ENCODE results near the gene ACMSD. TPM values are rescaled to one million over a fixed set of nuclear protein-coding genes. Genes with fewer than 3 reads are reported as not detected.

The ACMSD gene
- total and polyA plus RNA-seq, 2 of the 13 experiments (the other 11 are each of a cell fraction or from before 2014, with no cell fraction given) = not detected

DNA sequence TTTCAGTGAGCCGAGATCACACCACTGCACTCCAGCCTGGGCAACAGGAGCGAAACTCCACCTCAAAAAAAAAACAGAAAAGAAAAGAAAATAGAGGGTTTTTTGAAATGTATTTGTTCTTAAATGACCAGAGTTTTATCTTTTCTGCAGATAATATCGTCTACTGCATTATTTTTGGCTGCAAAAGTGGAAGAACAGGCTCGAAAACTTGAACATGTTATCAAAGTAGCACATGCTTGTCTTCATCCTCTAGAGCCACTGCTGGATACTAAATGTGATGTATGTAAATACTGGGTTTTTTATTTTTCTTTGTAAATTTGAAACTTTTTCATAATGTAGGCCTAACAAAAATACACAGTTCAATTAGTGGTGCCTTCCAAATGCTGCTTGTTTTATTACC, 98.3 kb downstream of the ACMSD start:
- no peak overlapping the region for H3K9ac ChIP-seq (ENCODE audit: insufficient read depth, low read depth, low read length)
- peaks cover 78% of the 10 kb centered on the region for H3K79me2 ChIP-seq (ENCODE audit: insufficient read depth, low read length)
- H3K4me3 ChIP-seq (replicated peaks in 1 of 3; ENCODE audit: insufficient read depth in 1 of 3, low read depth in 2 of 3, low read length in 3 of 3) = no peak overlapping the region
- ATAC-seq (no peak), DNase-seq (ENCODE audit: low spot score) (no peak), FAIRE-seq (no peak)
- ChIA-PET POLR2A (no interaction called here), CTCF (ENCODE audit: low intra/inter-chr PET ratio, low total read pairs) (no interaction called here)
- H2AFZ ChIP-seq (ENCODE audit: low read length) = no peak overlapping the region
- in situ Hi-C loops (cut with HindIII; ENCODE audit: extremely low pct_ligation_motif_present, low pct_unique_long_range_greater_than_20kb) (no loop called here), intact Hi-C loops (cut with micrococcal nuclease; ENCODE audit: unreplicated experiment) (loop anchor here (10.0 kb wide), 1 partner anchor 1048 kb away; the partner anchor contains the start of gene DARS1)
- 97% methylated on average over 4 of the region's 4 CpGs for WGBS (ENCODE audit: low lambda C conversion rate)
- no peak overlapping the region for H3K4me2 ChIP-seq (ENCODE audit: low read depth, low read length)
- TF ChIP-seq HOXA7 (CRISPR knock-in tag; IDR thresholded peaks at IDR 0.05) (no peak), AKAP8 (CRISPR knock-in tag; IDR thresholded peaks at IDR 0.05) (no peak), ZNF12 (CRISPR knock-in tag; IDR thresholded peaks at IDR 0.05) (no peak), FLYWCH1 (CRISPR knock-in tag; IDR thresholded peaks at IDR 0.05) (no peak), ZFX (CRISPR knock-in tag; IDR thresholded peaks at IDR 0.05; ENCODE audit: low read depth) (no peak), ARNT2 (CRISPR knock-in tag; IDR thresholded peaks at IDR 0.05; ENCODE audit: low read depth) (no peak)
- TF ChIP-seq, protein P1, sequence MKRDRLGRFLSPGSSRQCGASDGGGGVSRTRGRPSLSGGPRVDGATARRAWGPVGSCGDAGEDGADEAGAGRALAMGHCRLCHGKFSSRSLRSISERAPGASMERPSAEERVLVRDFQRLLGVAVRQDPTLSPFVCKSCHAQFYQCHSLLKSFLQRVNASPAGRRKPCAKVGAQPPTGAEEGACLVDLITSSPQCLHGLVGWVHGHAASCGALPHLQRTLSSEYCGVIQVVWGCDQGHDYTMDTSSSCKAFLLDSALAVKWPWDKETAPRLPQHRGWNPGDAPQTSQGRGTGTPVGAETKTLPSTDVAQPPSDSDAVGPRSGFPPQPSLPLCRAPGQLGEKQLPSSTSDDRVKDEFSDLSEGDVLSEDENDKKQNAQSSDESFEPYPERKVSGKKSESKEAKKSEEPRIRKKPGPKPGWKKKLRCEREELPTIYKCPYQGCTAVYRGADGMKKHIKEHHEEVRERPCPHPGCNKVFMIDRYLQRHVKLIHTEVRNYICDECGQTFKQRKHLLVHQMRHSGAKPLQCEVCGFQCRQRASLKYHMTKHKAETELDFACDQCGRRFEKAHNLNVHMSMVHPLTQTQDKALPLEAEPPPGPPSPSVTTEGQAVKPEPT (CRISPR knock-in tag; IDR thresholded peaks at IDR 0.05; ENCODE audit: low read depth) = no peak
- H3K36me3 ChIP-seq (replicated peaks in 1 of 2; ENCODE audit: control insufficient read depth in 1 of 2, insufficient read depth in 2 of 2, low read length in 2 of 2) = peaks cover 8 to 47% of the 10 kb centered on the region in 2 experiments
- no TSS peak for BruUV-seq (replicated peaks)
- H3K27ac ChIP-seq (ENCODE audit: extremely low read length, insufficient read depth, low read length) = no peak overlapping the region
- H3K9me3 ChIP-seq (ENCODE audit: low read length) = no peaks in the 10 kb centered on the region
- peaks cover 54% of the 10 kb centered on the region for H4K20me1 ChIP-seq (ENCODE audit: insufficient read depth, low read length)
- H3K27me3 ChIP-seq (ENCODE audit: control insufficient read depth in 1 of 2, insufficient read depth in 2 of 2, low read length in 2 of 2) = no peaks in the 10 kb centered on the region
- H3K4me1 ChIP-seq (ENCODE audit: insufficient read depth, low read length) = peaks cover 39% of the 10 kb centered on the region

DNA sequence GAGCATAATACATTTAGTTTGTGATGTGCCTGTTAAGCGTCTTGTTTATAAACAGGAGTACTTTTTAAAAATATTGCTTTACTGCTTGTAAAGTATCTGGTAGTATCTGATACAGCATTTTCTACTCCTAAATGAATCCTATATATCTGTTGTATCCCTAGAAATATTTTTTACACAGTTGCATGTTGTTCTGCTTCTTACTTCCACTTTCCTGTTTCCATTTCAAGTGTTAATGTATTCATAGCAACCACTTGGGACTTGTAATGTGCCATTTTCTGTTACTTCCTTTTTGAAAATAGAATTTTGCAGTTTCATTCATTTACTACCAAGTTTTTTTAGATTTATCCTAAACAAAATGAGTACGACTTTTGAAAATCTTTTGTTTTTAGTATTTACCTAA, 105.1 kb downstream of the ACMSD start:
- Histone ChIP-seq H3K9me3 (ENCODE audit: low read length) (no peaks in the 10 kb centered on the region), H3K27me3 (ENCODE audit: control insufficient read depth in 1 of 2, insufficient read depth in 2 of 2, low read length in 2 of 2) (no peaks in the 10 kb centered on the region), H3K4me2 (ENCODE audit: low read depth, low read length) (no peak overlapping the region), H3K4me3 (replicated peaks in 1 of 3; ENCODE audit: insufficient read depth in 1 of 3, low read depth in 2 of 3, low read length in 3 of 3) (no peak overlapping the region), H2AFZ (ENCODE audit: low read length) (no peak overlapping the region), H3K9ac (ENCODE audit: insufficient read depth, low read depth, low read length) (no peak overlapping the region), H3K36me3 (replicated peaks in 1 of 2; ENCODE audit: control insufficient read depth in 1 of 2, insufficient read depth in 2 of 2, low read length in 2 of 2) (peaks cover 13 to 79% of the 10 kb centered on the region in 2 experiments), H3K4me1 (ENCODE audit: insufficient read depth, low read length) (no peaks in the 10 kb centered on the region), H3K27ac (ENCODE audit: extremely low read length, insufficient read depth, low read length) (no peak overlapping the region), H3K79me2 (ENCODE audit: insufficient read depth, low read length) (peaks cover 13% of the 10 kb centered on the region), H4K20me1 (ENCODE audit: insufficient read depth, low read length) (peaks cover 5% of the 10 kb centered on the region; the same call in 1 of the 2 replicates)
- intact Hi-C loops (cut with micrococcal nuclease; ENCODE audit: unreplicated experiment) (no loop called here), in situ Hi-C loops (cut with HindIII; ENCODE audit: extremely low pct_ligation_motif_present, low pct_unique_long_range_greater_than_20kb) (no loop called here)
- DNase-seq (ENCODE audit: low spot score) (no peak), ATAC-seq (no peak), FAIRE-seq (no peak)
- ChIA-PET POLR2A (no interaction called here), CTCF (ENCODE audit: low intra/inter-chr PET ratio, low total read pairs) (no interaction called here)
- 99% methylated on average over 2 of the region's 2 CpGs for WGBS (ENCODE audit: low lambda C conversion rate)
- BruUV-seq (replicated peaks) = no TSS peak
- TF ChIP-seq, protein P2, sequence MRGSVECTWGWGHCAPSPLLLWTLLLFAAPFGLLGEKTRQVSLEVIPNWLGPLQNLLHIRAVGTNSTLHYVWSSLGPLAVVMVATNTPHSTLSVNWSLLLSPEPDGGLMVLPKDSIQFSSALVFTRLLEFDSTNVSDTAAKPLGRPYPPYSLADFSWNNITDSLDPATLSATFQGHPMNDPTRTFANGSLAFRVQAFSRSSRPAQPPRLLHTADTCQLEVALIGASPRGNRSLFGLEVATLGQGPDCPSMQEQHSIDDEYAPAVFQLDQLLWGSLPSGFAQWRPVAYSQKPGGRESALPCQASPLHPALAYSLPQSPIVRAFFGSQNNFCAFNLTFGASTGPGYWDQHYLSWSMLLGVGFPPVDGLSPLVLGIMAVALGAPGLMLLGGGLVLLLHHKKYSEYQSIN (CRISPR knock-in tag; IDR thresholded peaks at IDR 0.05; ENCODE audit: borderline replicate concordance) = no peak
- TF ChIP-seq, protein P3, sequence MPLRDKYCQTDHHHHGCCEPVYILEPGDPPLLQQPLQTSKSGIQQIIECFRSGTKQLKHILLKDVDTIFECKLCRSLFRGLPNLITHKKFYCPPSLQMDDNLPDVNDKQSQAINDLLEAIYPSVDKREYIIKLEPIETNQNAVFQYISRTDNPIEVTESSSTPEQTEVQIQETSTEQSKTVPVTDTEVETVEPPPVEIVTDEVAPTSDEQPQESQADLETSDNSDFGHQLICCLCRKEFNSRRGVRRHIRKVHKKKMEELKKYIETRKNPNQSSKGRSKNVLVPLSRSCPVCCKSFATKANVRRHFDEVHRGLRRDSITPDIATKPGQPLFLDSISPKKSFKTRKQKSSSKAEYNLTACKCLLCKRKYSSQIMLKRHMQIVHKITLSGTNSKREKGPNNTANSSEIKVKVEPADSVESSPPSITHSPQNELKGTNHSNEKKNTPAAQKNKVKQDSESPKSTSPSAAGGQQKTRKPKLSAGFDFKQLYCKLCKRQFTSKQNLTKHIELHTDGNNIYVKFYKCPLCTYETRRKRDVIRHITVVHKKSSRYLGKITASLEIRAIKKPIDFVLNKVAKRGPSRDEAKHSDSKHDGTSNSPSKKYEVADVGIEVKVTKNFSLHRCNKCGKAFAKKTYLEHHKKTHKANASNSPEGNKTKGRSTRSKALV (CRISPR knock-in tag; IDR thresholded peaks at IDR 0.05) = no peak
- no peak for TF ChIP-seq DPF2 (CRISPR knock-in tag; IDR thresholded peaks at IDR 0.05; ENCODE audit: borderline replicate concordance, low read depth)
- no peak for TF ChIP-seq DNMT1 (CRISPR knock-in tag; IDR thresholded peaks at IDR 0.05)
- no peak for TF ChIP-seq ZNF550 (CRISPR knock-in tag; IDR thresholded peaks at IDR 0.05; ENCODE audit: borderline replicate concordance)
- no peak for TF ChIP-seq ZC3H4 (CRISPR knock-in tag; IDR thresholded peaks at IDR 0.05; ENCODE audit: borderline replicate concordance)
- no peak for TF ChIP-seq ZZZ3 (CRISPR knock-in tag; IDR thresholded peaks at IDR 0.05; ENCODE audit: borderline replicate concordance)
